Chondrocyte (in vitro differentiated cells): ENCODE measurements around the gene NLRP9. TPM values are rescaled to one million over a fixed set of nuclear protein-coding genes. Genes with fewer than 3 reads are reported as not detected.
A peak's percentile ranks its signal among the peaks of the same experiment; 100 is the strongest.

ENCODE experiments used
- DNase-seq: peaks from one replicate; pipeline ENCODE4 v3.0.0; 2021; ENCODE audit warnings: mixed read lengths, low spot score
- H3K27ac Mint-ChIP-seq: one replicate; pipeline ENCODE4 v1.8.0; 2021; ENCODE audit warnings: mild to moderate bottlenecking, moderate library complexity, mixed read lengths; ENCODE audit not compliant: unreplicated experiment
- H3K27me3 Mint-ChIP-seq: 2 replicates; pipeline ENCODE4 v1.8.0; 2021; ENCODE audit warnings: low read depth, mixed read lengths
- H3K36me3 Mint-ChIP-seq: 2 replicates; pipeline ENCODE4 v1.8.0; 2021; ENCODE audit warnings: low read depth, mixed read lengths
- H3K4me1 Mint-ChIP-seq: 2 replicates; pipeline ENCODE4 v1.8.0; 2021; ENCODE audit warnings: low read depth, mild to moderate bottlenecking, mixed read lengths
- H3K4me3 Mint-ChIP-seq: one replicate; pipeline ENCODE4 v1.8.0; 2021; ENCODE audit warnings: mild to moderate bottlenecking, moderate library complexity, mixed read lengths; ENCODE audit not compliant: unreplicated experiment
- H3K9me3 Mint-ChIP-seq: 2 replicates; pipeline ENCODE4 v1.8.0; 2021; ENCODE audit warnings: low read depth, mixed read lengths
- total RNA-seq: library from RNA; stranded (reverse); gene quantifications from 3 replicates; pipeline ENCODE4 v1.2.1, GENCODE V29; 2021
- TF ChIP-seq, protein P1 (sequence below): fragments of 200-600 bp; sonication (generic); IDR thresholded peaks from 2 replicates; pipeline ENCODE4 v1.5.0; 2021; ENCODE audit warnings: antibody characterized with exemption, mild to moderate bottlenecking, moderate library complexity

Gene NLRP9
- total RNA-seq, 1 donor from 2014 or later = not detected

DNA sequence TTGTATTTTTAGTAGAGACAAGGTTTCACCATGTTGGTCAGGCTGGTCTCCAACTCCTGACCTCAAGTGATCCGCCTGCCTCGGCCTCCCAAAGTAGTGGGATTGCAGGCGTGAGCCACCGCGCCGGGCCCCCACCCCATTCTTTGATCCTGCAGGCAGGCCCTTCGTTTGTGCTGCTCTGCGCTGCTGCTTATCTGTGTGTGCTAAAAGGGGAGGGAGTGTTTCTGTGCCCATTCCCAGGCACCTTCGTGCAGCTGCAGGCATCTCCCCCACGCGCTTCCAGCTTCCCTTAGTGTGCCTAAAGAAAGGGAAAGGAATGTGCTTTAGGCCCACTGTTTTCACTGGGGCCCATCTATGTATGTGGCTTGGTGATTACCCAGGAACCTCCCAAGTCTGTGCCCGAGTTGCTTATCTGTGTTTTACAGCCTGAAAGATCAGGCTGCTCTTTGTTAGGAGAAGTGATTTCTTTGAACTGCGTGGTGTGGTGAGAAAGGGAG is 36.0 kb downstream of the NLRP9 start:
- TF ChIP-seq, protein P1, sequence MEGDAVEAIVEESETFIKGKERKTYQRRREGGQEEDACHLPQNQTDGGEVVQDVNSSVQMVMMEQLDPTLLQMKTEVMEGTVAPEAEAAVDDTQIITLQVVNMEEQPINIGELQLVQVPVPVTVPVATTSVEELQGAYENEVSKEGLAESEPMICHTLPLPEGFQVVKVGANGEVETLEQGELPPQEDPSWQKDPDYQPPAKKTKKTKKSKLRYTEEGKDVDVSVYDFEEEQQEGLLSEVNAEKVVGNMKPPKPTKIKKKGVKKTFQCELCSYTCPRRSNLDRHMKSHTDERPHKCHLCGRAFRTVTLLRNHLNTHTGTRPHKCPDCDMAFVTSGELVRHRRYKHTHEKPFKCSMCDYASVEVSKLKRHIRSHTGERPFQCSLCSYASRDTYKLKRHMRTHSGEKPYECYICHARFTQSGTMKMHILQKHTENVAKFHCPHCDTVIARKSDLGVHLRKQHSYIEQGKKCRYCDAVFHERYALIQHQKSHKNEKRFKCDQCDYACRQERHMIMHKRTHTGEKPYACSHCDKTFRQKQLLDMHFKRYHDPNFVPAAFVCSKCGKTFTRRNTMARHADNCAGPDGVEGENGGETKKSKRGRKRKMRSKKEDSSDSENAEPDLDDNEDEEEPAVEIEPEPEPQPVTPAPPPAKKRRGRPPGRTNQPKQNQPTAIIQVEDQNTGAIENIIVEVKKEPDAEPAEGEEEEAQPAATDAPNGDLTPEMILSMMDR = no peak
- Mint-ChIP-seq H3K27ac (no peak overlapping the region), H3K27me3 (no peaks in the 10 kb centered on the region), H3K9me3 (no peaks in the 10 kb centered on the region), H3K4me3 (no peak overlapping the region), H3K4me1 (no peaks in the 10 kb centered on the region), H3K36me3 (peaks cover 25% of the 10 kb centered on the region)
- peak; percentile 43 for DNase-seq

DNA sequence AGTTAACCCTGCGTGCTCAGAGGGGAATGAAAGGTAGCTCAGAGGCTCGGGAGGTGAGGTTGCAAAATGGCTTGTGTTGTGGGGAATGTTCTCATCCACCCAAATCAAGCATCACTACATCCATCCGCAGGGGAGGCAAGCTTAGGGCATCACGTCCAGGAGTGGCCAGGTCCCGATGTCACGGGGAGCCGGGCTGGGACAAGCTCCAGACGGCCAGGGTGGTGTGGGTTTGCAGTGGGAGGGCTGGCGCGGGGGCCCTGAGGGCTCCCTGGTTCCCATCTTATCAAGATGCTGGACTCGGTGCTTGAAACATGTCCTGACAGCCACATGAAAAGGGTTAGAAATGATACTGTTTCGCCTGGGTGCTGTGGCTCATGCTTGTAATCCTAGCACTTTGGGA is 37.4 kb downstream of the NLRP9 start:
- Mint-ChIP-seq H3K4me1 (no peaks in the 10 kb centered on the region), H3K4me3 (no peak overlapping the region), H3K36me3 (peaks cover 29% of the 10 kb centered on the region), H3K27ac (no peak overlapping the region), H3K9me3 (no peaks in the 10 kb centered on the region), H3K27me3 (no peaks in the 10 kb centered on the region)
- peak; percentile 59 for DNase-seq
- TF ChIP-seq, protein P1 = no peak

DNA sequence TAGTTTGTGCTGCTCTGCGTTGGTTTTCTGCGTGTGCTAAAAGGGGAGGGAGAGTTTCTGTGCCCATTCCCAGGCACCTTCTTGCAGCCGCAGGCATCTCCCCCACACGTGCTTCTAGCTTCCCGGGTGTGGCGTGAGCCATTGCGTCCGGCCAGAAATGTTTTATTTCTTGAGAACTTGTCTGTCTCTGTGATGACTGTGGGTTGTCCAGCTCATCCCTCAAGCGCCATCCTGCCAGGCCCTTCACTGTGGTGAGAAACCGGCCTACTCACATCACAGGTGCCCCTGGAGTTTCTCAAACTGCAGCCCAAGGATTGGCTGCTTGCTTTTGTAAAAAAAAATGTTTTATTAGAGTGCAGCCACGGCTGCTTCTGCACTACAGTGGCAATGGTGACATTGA is 39.0 kb downstream of the NLRP9 start:
- DNase-seq = peak; percentile 60
- no peaks in the 10 kb centered on the region for H3K4me1 Mint-ChIP-seq
- no peaks in the 10 kb centered on the region for H3K9me3 Mint-ChIP-seq
- no peaks in the 10 kb centered on the region for H3K27me3 Mint-ChIP-seq
- TF ChIP-seq, protein P1 = no peak
- H3K4me3 Mint-ChIP-seq = no peak overlapping the region
- H3K36me3 Mint-ChIP-seq = peaks cover 29% of the 10 kb centered on the region
- no peak overlapping the region for H3K27ac Mint-ChIP-seq

DNA sequence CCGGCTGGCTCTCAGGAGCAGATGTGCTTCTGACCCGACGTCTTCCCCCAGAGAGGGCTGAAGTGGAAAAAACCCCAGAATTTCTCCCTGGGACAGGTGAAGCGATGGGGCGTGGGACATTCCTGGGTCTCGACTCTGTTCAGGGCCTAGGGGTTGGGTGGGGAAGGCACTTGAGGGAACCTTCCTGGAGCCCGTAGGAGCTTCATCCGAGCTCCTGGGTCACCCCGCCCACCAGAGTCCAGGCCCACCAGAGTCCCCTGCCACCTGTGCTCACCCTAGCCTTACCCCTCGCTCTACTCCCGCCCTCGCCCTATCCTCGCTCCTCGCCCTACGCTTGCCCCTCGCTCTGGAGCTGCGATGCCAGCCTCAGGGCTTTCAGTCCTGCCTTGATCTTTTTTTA is 39.9 kb downstream of the NLRP9 start:
- DNase-seq = peak; percentile 76
- no peak overlapping the region for H3K27ac Mint-ChIP-seq
- no peaks in the 10 kb centered on the region for H3K9me3 Mint-ChIP-seq
- no peaks in the 10 kb centered on the region for H3K27me3 Mint-ChIP-seq
- peaks cover 28% of the 10 kb centered on the region for H3K36me3 Mint-ChIP-seq
- H3K4me3 Mint-ChIP-seq = no peak overlapping the region
- TF ChIP-seq, protein P1 = no peak
- no peaks in the 10 kb centered on the region for H3K4me1 Mint-ChIP-seq

DNA sequence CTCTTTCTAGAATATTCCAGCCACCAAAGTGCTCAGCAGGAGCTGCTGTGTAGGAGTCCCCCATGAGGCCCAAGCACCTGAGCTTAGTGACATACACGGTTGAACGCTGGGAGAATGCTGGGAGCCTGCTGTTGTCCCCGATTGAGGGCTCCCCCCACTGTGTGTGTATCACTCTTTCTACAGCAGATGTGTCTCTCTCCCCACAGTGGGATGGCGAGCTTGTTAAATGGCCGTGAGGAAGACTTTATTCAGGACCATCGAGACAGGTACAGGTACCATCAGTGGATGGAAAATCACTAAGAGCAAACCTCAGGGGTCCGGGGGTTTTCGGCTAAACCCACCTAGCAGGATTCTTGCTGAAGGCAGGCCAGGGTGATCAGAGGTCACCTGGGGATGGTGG is 40.5 kb downstream of the NLRP9 start:
- no peak overlapping the region for H3K4me3 Mint-ChIP-seq
- H3K27me3 Mint-ChIP-seq = no peaks in the 10 kb centered on the region
- no peak overlapping the region for H3K27ac Mint-ChIP-seq
- DNase-seq = peak; percentile 33
- no peaks in the 10 kb centered on the region for H3K4me1 Mint-ChIP-seq
- H3K9me3 Mint-ChIP-seq = no peaks in the 10 kb centered on the region
- TF ChIP-seq, protein P1 = no peak
- peaks cover 27% of the 10 kb centered on the region for H3K36me3 Mint-ChIP-seq
